Measurements from ENCODE around the gene AK2.
"Not testable (repeated sequence)": the region's sequence is repeated elsewhere in the genome, so short reads cannot be mapped to it uniquely, and the experiment has no call there.

Gene AK2

GRCh38 chr1:33046234-33046633 is 9.6 kb upstream of the AK2 start:
- H3K36me3 ChIP-seq (ENCODE audit: control insufficient read depth in 2 of 2, insufficient read depth in 1 of 2, low read length in 2 of 2); H3K9me3 ChIP-seq (ENCODE audit: control insufficient read depth, insufficient read depth, low read depth, low read length); H3K4me1 ChIP-seq (ENCODE audit: control insufficient read depth, insufficient read depth, low read length); POLR2A ChIA-PET; H3K4me3 ChIP-seq (ENCODE audit: low read depth, low read length); H3K27ac ChIP-seq (ENCODE audit: extremely low read depth, low read depth, low read length): not testable (repeated sequence)
- CTCF ChIA-PET, result interaction anchor here (0.6 to 1.0 kb wide), 3 partner anchors 8 to 1498 kb away, joined by 3 read pairs; no protein-coding TSS in a partner anchor

- POLR2A ChIA-PET, result no interaction called here
- CTCF ChIA-PET, result interaction anchor here (0.6 to 1.0 kb wide), 4 partner anchors 9 to 1499 kb away, joined by 3 to 5 read pairs (median 3); no protein-coding TSS in a partner anchor
- H3K4me3 ChIP-seq (ENCODE audit: low read depth, low read length), result no peak overlapping the region
- peaks cover 5% of the 10 kb centered on the region; the same call in 1 of the 2 replicates for H3K4me1 ChIP-seq (ENCODE audit: control insufficient read depth, insufficient read depth, low read length)
- TF ChIP-seq GLI4 (tag by site-specific recombination; IDR thresholded peaks at IDR 0.05) (no peak), ZNF629 (tag by site-specific recombination; IDR thresholded peaks at IDR 0.05) (peak; percentile 92), ZBTB17 (tag by site-specific recombination; IDR thresholded peaks at IDR 0.05) (peak; percentile 55; the same call in 1 of the 2 replicates), KLF8 (tag by site-specific recombination; IDR thresholded peaks at IDR 0.05) (no peak), ZNF510 (tag by site-specific recombination; IDR thresholded peaks at IDR 0.05; ENCODE audit: insufficient replicate concordance) (no peak), TRIM28 (IDR thresholded peaks at IDR 0.05; ENCODE audit: borderline replicate concordance, low read length) (peak; percentile 75; the same call in 1 of the 2 replicates), ZNF366 (tag by site-specific recombination; conservative IDR thresholded peaks at IDR 0.05) (peak; percentile 76), SP7 (tag by site-specific recombination; IDR thresholded peaks at IDR 0.05) (peak; percentile 39; the same call in 1 of the 2 replicates), ZBTB21 (tag by site-specific recombination; IDR thresholded peaks at IDR 0.05) (peak; percentile 59; the same call in 1 of the 2 replicates), OSR2 (tag by site-specific recombination; IDR thresholded peaks at IDR 0.05) (peak; percentile 11; the same call in 1 of the 2 replicates)
- no peak overlapping the region for H3K27ac ChIP-seq (ENCODE audit: extremely low read depth, low read depth, low read length)
- H3K9me3 ChIP-seq (ENCODE audit: control insufficient read depth, insufficient read depth, low read depth, low read length), result no peaks in the 10 kb centered on the region
- no peaks in the 10 kb centered on the region for H3K36me3 ChIP-seq (ENCODE audit: control insufficient read depth in 2 of 2, insufficient read depth in 1 of 2, low read length in 2 of 2)
These were observed 9.1 kb upstream of the AK2 start for GRCh38 chr1:33045814-33046213.

GRCh38 chr1:33045246-33045645 is 8.6 kb upstream of the AK2 start:
- H3K36me3 ChIP-seq (ENCODE audit: control insufficient read depth in 2 of 2, insufficient read depth in 1 of 2, low read length in 2 of 2), result no peaks in the 10 kb centered on the region
- 0 out of 2 replicates have a peak, but pooled peaks have one; percentile 18 for TF ChIP-seq ZNF335 (tag by site-specific recombination; conservative IDR thresholded peaks at IDR 0.05)
- TF ChIP-seq IKZF3 (tag by site-specific recombination; IDR thresholded peaks at IDR 0.05), result no peak
- peaks cover 5% of the 10 kb centered on the region; the same call in 1 of the 2 replicates for H3K4me1 ChIP-seq (ENCODE audit: control insufficient read depth, insufficient read depth, low read length)
- no peaks in the 10 kb centered on the region for H3K9me3 ChIP-seq (ENCODE audit: control insufficient read depth, insufficient read depth, low read depth, low read length)
- no peak overlapping the region for H3K4me3 ChIP-seq (ENCODE audit: low read depth, low read length)
- CTCF ChIA-PET, result interaction anchor here (0.7 to 1.0 kb wide), 2 partner anchors 9 to 568 kb away, joined by 3 to 5 read pairs; no protein-coding TSS in a partner anchor
- POLR2A ChIA-PET, result no interaction called here
- H3K27ac ChIP-seq (ENCODE audit: extremely low read depth, low read depth, low read length), result no peak overlapping the region

- POLR2A ChIA-PET, result no interaction called here
- Histone ChIP-seq H3K4me1 (ENCODE audit: control insufficient read depth, insufficient read depth, low read length) (peaks cover 5% of the 10 kb centered on the region; the same call in 1 of the 2 replicates), H3K9me3 (ENCODE audit: control insufficient read depth, insufficient read depth, low read depth, low read length) (no peaks in the 10 kb centered on the region), H3K36me3 (ENCODE audit: control insufficient read depth in 2 of 2, insufficient read depth in 1 of 2, low read length in 2 of 2) (no peaks in the 10 kb centered on the region), H3K4me3 (ENCODE audit: low read depth, low read length) (no peak overlapping the region), H3K27ac (ENCODE audit: extremely low read depth, low read depth, low read length) (no peak overlapping the region)
- TF ChIP-seq ZNF707 (tag by site-specific recombination; IDR thresholded peaks at IDR 0.05) (no peak), ZNF324 (tag by site-specific recombination; IDR thresholded peaks at IDR 0.05) (no peak), ZNF580 (tag by site-specific recombination; IDR thresholded peaks at IDR 0.05) (no peak), PBX3 (CRISPR knock-in tag; IDR thresholded peaks at IDR 0.05) (no peak), TSHZ1 (tag by site-specific recombination; IDR thresholded peaks at IDR 0.05; ENCODE audit: borderline replicate concordance) (no peak)
- CTCF ChIA-PET, result interaction anchor here (0.6 to 1.4 kb wide), 5 partner anchors 11 to 110 kb away, joined by 3 to 4 read pairs (median 3); no protein-coding TSS in a partner anchor
These were observed 6.8 kb upstream of the AK2 start for GRCh38 chr1:33043267-33044092.

All from HEK293 (cell line).